Fibroblast of peridontal ligament (primary cell): ENCODE data around the gene PCDHB6.
"Not testable (repeated sequence)": the region's sequence is repeated elsewhere in the genome, so short reads cannot be mapped to it uniquely, and the experiment has no call there.

Experiments
- DNase-seq: peaks from one replicate; pipeline ENCODE4 v3.0.0-alpha.2; 2010; ENCODE audit errors: extremely low read depth

PCDHB6 gene

GRCh38 chr5:141157901-141158300, 8.0 kb downstream of the PCDHB6 start:
- DNase-seq = not testable (repeated sequence)

GRCh38 chr5:141172381-141173204, 22.7 kb downstream of the PCDHB6 start, which contains the start of gene PCDHB7:
Gene PCDHB7 (plus strand): TSS chr5:141172644. CDS start chr5:141172836, 192 bp downstream.
- DNase-seq = peak; percentile 25

- not testable (repeated sequence) for DNase-seq
Observed at GRCh38 chr5:141174291-141175104, 24.6 kb downstream of the PCDHB6 start.

- no peak for DNase-seq
Observed at GRCh38 chr5:141175933-141176332, 26.1 kb downstream of the PCDHB6 start.

- not testable (repeated sequence) for DNase-seq
Observed at GRCh38 chr5:141177577-141178191, 27.8 kb downstream of the PCDHB6 start, which contains the start of gene PCDHB8. Gene PCDHB8 (plus strand): TSS chr5:141177790. CDS start chr5:141178035, 245 bp downstream.

- not testable (repeated sequence) for DNase-seq
Observed at GRCh38 chr5:141179371-141179770, 29.5 kb downstream of the PCDHB6 start.

- DNase-seq = not testable (repeated sequence)
Observed at GRCh38 chr5:141179876-141180275, 30.0 kb downstream of the PCDHB6 start.

- DNase-seq = no peak
Observed at GRCh38 chr5:141180313-141180712, 30.5 kb downstream of the PCDHB6 start.

GRCh38 chr5:141182248-141182647, 32.4 kb downstream of the PCDHB6 start, which contains the start of gene PCDHB16:
Gene PCDHB16 (plus strand): TSS chr5:141182387. CDS start chr5:141182560, 173 bp downstream.
- peak; percentile 35 for DNase-seq

GRCh38 chr5:141184117-141184855, 34.4 kb downstream of the PCDHB6 start:
- DNase-seq = not testable (repeated sequence)

GRCh38 chr5:141186897-141187512, 37.1 kb downstream of the PCDHB6 start, which contains the start of gene PCDHB9:
Gene PCDHB9 (plus strand): TSS chr5:141187161. CDS start chr5:141187319, 158 bp downstream.
- DNase-seq = peak; percentile 6

GRCh38 chr5:141188682-141189081, 38.8 kb downstream of the PCDHB6 start:
- DNase-seq = not testable (repeated sequence)

- not testable (repeated sequence) for DNase-seq
Observed at GRCh38 chr5:141189131-141189530, 39.3 kb downstream of the PCDHB6 start.

- peak; percentile 6 for DNase-seq
Observed at GRCh38 chr5:141192110-141192725, 42.4 kb downstream of the PCDHB6 start, which contains the start of gene PCDHB10. Gene PCDHB10 (plus strand): TSS chr5:141192353. CDS start chr5:141192553, 200 bp downstream.

GRCh38 chr5:141194332-141194731, 44.5 kb downstream of the PCDHB6 start:
- not testable (repeated sequence) for DNase-seq

- no peak for DNase-seq
Observed at GRCh38 chr5:141196363-141196762, 46.5 kb downstream of the PCDHB6 start.

GRCh38 chr5:141199359-141200235, 49.7 kb downstream of the PCDHB6 start, which contains the start of gene PCDHB11:
Gene PCDHB11 (plus strand): TSS chr5:141199627. CDS start chr5:141199775, 148 bp downstream.
- DNase-seq = no peak

- DNase-seq = not testable (repeated sequence)
Observed at GRCh38 chr5:141201126-141201525, 51.3 kb downstream of the PCDHB6 start.

GRCh38 chr5:141201646-141202045, 51.8 kb downstream of the PCDHB6 start:
- DNase-seq = not testable (repeated sequence)
